Nephron (organoid): ENCODE results near the gene NPC1L1.
A peak's percentile ranks its signal among the peaks of the same experiment; 100 is the strongest.

Source experiments
- H3K27ac Mint-ChIP-seq, 3 experiments: 2 replicates each; pipeline ENCODE4 v1.8.0; 2020; ENCODE audit warnings: mixed read lengths in 3 of 3, mild to moderate bottlenecking in 2 of 3, moderate library complexity in 1 of 3
- H3K27me3 Mint-ChIP-seq: 2 replicates; pipeline ENCODE4 v1.8.0; 2021; ENCODE audit warnings: low read depth, mild to moderate bottlenecking, moderate library complexity, mixed read lengths
- H3K36me3 Mint-ChIP-seq: 2 replicates; pipeline ENCODE4 v1.8.0; 2020; ENCODE audit warnings: low read depth, mixed read lengths
- H3K4me1 Mint-ChIP-seq: 2 replicates; pipeline ENCODE4 v1.8.0; 2020; ENCODE audit warnings: mixed read lengths
- H3K4me3 Mint-ChIP-seq, 3 experiments: 2 replicates each; pipeline ENCODE4 v1.8.0; 2020; ENCODE audit warnings: mild to moderate bottlenecking in 3 of 3, mixed read lengths in 3 of 3, moderate library complexity in 2 of 3
- H3K9me3 Mint-ChIP-seq: 2 replicates; pipeline ENCODE4 v1.8.0; 2020; ENCODE audit warnings: mixed read lengths
- CTCF ChIP-seq, 3 experiments: fragments of 200-600 bp; sonication (generic); IDR thresholded peaks; one replicate each; pipeline ENCODE4 v1.5.0; 2021; ENCODE audit warnings: antibody characterized with exemption in 3 of 3; ENCODE audit not compliant: unreplicated experiment in 3 of 3

NPC1L1 gene

GRCh38 chr7:44539669-44540506 lies 1.2 kb downstream of the NPC1L1 start:
- Mint-ChIP-seq H3K27ac (peak overlapping the region in 1 of 3 experiments; percentile 63), H3K9me3 (no peaks in the 10 kb centered on the region), H3K4me1 (no peaks in the 10 kb centered on the region), H3K4me3 (no peak overlapping the region), H3K27me3 (peaks cover under 1% of the 10 kb centered on the region), H3K36me3 (no peaks in the 10 kb centered on the region)
- TF ChIP-seq CTCF (IDR thresholded peaks at IDR 0.05; ENCODE audit: unreplicated experiment in 3 of 3), result no peak

DNA sequence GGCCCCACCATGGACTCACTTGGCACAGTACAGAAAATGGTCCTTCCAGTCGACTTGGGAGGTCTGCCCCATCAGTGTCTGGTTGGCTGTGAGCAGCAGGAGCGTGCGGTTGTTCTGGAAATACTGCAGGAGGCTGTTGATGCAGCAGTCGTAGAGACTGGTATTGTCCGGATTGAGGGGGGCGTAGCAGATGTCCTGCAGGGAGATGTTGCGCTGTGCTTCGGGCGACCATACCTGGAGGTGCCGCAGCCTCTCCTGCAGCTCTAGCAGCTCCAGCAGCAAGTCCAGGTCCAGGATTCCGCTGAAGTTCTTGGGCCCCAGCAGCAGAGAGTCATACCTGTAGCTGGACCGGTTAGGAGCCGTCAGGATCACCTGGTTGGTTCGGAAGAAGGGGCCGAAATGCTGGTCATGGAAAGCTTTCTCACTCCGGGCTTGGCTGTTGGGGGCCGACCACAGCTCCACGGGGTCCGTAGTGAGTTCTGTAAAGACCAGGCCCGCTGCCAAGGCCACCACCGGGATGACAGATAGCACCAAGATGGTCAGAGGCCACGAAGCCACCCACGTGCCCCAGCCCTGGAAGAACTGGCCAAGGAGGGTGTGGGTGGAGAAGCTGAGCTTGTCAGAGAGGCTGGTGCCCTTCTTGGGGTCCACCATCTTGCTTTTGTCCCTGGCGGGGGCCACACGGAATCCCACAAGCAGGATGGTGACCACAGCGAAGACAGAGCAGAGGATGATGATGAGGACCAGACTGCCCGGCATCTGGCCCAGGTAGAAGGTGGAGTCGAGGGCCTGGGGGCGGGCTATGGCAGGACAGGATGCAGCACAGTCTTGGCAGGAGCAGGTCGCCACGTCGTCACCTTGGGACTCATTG lies 2.1 kb downstream of the NPC1L1 start:
- Mint-ChIP-seq H3K36me3 (no peaks in the 10 kb centered on the region), H3K9me3 (no peaks in the 10 kb centered on the region), H3K27ac (no peak overlapping the region), H3K27me3 (peaks cover 5% of the 10 kb centered on the region), H3K4me1 (no peaks in the 10 kb centered on the region), H3K4me3 (no peak overlapping the region)
- no peak for TF ChIP-seq CTCF (IDR thresholded peaks at IDR 0.05; ENCODE audit: unreplicated experiment in 3 of 3)

DNA sequence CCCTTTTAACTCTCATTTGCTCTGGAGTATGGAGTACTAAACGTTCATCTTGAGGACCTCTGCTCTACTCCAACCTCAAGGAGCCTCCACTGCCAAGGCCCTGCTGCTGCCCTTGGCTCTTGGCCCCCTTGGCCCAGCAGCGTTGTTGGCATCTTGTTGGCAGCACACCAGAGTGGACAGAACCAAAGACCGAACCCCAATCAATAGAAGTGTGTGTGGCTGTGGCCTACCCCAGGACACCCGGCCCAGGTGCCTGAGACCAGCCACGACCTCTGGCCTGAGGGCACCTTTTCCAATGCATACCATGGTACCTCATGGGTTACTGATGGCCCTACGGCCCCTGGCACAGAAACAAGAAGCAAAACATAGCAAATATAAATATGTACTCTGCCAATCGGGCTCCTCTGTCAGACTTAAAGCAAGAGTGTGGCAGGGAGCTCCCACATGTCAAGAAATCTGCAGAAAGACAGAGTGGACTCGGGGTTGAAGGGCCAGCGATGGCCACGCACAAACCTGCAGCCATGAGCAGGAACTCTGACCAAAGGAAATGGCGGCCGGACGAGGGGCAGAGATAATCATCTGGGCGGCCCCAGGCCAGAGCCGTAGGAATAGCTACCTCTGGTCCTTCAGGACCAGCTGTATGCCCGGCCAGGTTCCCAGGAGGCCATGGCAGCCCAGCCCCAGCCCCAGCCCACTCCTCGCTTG lies 2.9 kb downstream of the NPC1L1 start:
- Mint-ChIP-seq H3K36me3 (no peaks in the 10 kb centered on the region), H3K4me1 (no peaks in the 10 kb centered on the region), H3K9me3 (no peaks in the 10 kb centered on the region), H3K27ac (no peak overlapping the region), H3K4me3 (no peak overlapping the region), H3K27me3 (peaks cover 5% of the 10 kb centered on the region)
- TF ChIP-seq CTCF (IDR thresholded peaks at IDR 0.05; ENCODE audit: unreplicated experiment in 3 of 3), result no peak

DNA sequence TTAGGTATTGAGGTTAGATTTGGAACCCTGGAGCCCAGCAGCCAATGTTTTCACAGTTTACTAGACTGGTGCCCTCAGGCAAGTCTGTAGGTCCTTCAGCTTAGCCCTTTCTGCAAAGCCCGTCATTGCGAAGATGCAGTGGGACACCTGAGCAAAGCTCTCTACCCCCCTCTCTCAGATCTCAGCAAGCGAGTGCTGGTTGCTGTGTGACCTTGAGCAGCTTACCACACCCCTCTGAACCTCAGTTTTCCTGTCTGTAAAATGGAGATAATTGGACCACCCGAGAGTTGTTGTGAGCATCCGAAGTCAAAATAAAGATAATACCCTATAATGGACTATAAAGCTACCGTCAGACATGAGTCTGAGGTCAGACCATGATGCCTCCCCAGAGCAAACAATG lies 3.7 kb downstream of the NPC1L1 start:
- H3K4me3 Mint-ChIP-seq, result no peak overlapping the region
- no peak for TF ChIP-seq CTCF (IDR thresholded peaks at IDR 0.05; ENCODE audit: unreplicated experiment in 3 of 3)
- no peaks in the 10 kb centered on the region for H3K36me3 Mint-ChIP-seq
- H3K27ac Mint-ChIP-seq, result no peak overlapping the region
- peaks cover 5% of the 10 kb centered on the region for H3K27me3 Mint-ChIP-seq
- no peaks in the 10 kb centered on the region for H3K9me3 Mint-ChIP-seq
- H3K4me1 Mint-ChIP-seq, result no peaks in the 10 kb centered on the region

DNA sequence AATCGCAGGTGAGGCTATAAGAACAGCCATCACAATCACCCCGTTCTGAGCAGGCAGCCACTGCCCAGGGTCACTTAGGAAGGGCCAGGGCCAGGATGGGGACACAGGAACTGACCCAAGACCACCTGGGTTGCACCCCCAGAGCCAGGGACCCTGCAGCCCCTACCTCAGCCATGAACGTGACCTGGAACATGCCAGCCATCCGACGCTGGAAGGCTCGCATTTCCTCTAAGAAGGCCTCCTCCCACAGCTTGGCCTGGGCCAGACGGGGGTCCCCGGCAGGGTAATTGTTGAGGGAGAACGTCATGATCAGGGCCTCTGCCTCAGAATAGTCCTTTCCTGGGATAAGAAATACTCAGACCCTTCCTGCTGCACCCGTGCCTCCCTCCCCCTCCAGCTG lies 5.0 kb downstream of the NPC1L1 start:
- Mint-ChIP-seq H3K4me3 (no peak overlapping the region), H3K36me3 (no peaks in the 10 kb centered on the region), H3K27ac (no peak overlapping the region), H3K4me1 (no peaks in the 10 kb centered on the region), H3K9me3 (no peaks in the 10 kb centered on the region), H3K27me3 (peaks cover 7% of the 10 kb centered on the region)
- TF ChIP-seq CTCF (IDR thresholded peaks at IDR 0.05; ENCODE audit: unreplicated experiment in 3 of 3), result no peak
